ENCODE data around the gene TPH2.

DNA sequence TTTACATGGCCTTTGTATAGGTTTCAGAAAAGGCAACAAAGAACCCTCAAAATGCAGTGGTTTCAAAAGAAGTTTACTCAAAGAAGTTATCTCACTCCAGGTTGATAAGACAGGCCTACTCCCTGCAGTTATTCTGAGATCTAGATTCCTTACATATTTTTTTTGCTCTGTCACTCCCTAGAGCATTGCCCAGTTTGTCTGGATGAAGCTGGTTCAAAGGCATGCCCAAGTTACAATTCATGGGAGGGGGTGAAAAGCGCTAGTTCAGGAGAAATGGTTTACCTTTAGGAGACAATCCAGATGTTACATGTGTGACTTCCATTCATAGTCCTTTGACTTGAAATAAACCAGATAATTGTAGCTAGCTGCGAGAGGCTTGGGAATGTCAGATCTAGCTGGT lies 115.0 kb downstream of the TPH2 start:
- TF ChIP-seq CEBPB (IDR thresholded peaks at IDR 0.05; ENCODE audit: low read depth, low read length) (no peak), MXI1 (IDR thresholded peaks at IDR 0.05; ENCODE audit: borderline replicate concordance, low read depth, low read length) (no peak), MAFK (IDR thresholded peaks at IDR 0.05; ENCODE audit: low read depth, low read length) (no peak), BHLHE40 (IDR thresholded peaks at IDR 0.05; ENCODE audit: low read depth, low read length) (no peak), POLR2A (IDR thresholded peaks at IDR 0.05; ENCODE audit: low read depth, low read length) (no peak), RAD21 (IDR thresholded peaks at IDR 0.05; ENCODE audit: low read length) (no peak), SMC3 (IDR thresholded peaks at IDR 0.05; ENCODE audit: low read depth, low read length) (no peak), RCOR1 (IDR thresholded peaks at IDR 0.05; ENCODE audit: insufficient replicate concordance, low read length) (no peak), FOS (IDR thresholded peaks at IDR 0.05; ENCODE audit: low read depth, low read length) (no peak), CHD1 (IDR thresholded peaks at IDR 0.05; ENCODE audit: low read depth, low read length) (no peak), MAZ (IDR thresholded peaks at IDR 0.05; ENCODE audit: borderline replicate concordance, low read depth, low read length) (no peak)
- TF ChIP-seq, protein P1, sequence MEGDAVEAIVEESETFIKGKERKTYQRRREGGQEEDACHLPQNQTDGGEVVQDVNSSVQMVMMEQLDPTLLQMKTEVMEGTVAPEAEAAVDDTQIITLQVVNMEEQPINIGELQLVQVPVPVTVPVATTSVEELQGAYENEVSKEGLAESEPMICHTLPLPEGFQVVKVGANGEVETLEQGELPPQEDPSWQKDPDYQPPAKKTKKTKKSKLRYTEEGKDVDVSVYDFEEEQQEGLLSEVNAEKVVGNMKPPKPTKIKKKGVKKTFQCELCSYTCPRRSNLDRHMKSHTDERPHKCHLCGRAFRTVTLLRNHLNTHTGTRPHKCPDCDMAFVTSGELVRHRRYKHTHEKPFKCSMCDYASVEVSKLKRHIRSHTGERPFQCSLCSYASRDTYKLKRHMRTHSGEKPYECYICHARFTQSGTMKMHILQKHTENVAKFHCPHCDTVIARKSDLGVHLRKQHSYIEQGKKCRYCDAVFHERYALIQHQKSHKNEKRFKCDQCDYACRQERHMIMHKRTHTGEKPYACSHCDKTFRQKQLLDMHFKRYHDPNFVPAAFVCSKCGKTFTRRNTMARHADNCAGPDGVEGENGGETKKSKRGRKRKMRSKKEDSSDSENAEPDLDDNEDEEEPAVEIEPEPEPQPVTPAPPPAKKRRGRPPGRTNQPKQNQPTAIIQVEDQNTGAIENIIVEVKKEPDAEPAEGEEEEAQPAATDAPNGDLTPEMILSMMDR (conservative IDR thresholded peaks at IDR 0.05; ENCODE audit: low read depth, low read length): no peak
- TF ChIP-seq, protein P2, sequence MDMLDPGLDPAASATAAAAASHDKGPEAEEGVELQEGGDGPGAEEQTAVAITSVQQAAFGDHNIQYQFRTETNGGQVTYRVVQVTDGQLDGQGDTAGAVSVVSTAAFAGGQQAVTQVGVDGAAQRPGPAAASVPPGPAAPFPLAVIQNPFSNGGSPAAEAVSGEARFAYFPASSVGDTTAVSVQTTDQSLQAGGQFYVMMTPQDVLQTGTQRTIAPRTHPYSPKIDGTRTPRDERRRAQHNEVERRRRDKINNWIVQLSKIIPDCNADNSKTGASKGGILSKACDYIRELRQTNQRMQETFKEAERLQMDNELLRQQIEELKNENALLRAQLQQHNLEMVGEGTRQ (IDR thresholded peaks at IDR 0.05; ENCODE audit: low read depth, low read length): no peak
